ENCODE data around the gene MYDGF. TPM values are rescaled to one million over a fixed set of nuclear protein-coding genes. Genes with fewer than 3 reads are reported as not detected.

MYDGF gene
- total RNA-seq, 2 donors from 2014 or later = 75.5 to 96.0 TPM

GRCh38 chr19:4653793-4654436 is 16.2 kb downstream of the MYDGF start:
- no peak for DNase-seq
- ATAC-seq = no peak
- intact Hi-C loops (cut with DNase I, micrococcal nuclease) = no loop called here

DNA sequence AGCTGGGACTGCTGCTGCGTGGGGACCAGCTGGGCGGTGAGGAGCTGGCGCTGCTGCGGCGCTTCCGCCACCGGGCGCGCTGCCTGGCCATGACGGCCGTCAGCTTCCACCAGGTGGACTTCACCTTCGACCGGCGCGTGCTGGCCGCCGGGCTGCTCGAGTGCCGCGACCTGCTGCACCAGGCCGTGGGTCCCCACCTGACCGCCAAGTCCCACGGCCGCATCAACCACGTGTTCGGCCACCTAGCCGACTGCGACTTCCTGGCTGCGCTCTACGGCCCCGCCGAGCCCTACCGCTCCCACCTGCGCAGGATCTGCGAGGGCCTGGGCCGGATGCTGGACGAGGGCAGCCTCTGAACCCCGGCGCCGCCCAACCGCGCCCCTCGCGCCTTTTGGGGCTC is 18.1 kb downstream of the MYDGF start:
- intact Hi-C loops (cut with DNase I, micrococcal nuclease) = no loop called here
- ATAC-seq = no peak

GRCh38 chr19:4650159-4650558 is 20.0 kb downstream of the MYDGF start:
- intact Hi-C loops (cut with DNase I, micrococcal nuclease) = no loop called here
- DNase-seq = no peak
- ATAC-seq = no peak

More for the DNA sequence above, 18.1 kb downstream of the MYDGF start:
- DNase-seq = no peak

DNA sequence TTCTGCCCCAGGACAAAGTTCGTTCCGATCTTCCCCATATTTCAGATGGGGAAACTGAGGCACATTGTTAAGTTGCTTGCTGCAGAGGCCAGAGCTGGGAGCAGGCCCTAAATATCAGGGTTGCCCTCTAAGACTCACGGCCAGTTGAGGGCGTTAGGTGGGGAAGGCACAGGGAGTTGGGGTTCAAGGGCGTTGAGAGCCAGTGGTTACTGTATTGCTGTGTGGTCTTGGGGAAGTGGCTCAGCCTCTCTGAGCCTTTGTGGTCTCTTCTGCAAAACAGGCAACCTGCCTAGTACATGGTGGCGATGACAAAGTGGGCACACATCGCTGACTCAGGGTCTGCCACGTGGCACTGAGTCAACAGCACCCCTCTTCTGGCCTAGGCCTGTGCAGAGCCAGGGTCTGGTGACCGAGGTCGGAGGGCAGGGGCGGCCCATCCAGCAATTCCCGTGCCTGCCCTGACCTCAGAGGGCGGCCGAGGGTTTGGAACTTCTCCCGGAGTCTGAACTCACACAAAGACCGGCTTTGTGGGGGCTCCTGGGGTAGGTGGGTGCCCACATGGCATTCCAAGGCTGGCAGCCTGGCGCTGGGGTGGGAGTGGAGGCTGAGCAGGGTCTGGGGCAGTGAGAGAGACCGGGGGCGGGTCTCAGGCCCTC is 20.6 kb downstream of the MYDGF start:
- no peak for ATAC-seq
- intact Hi-C loops (cut with DNase I, micrococcal nuclease) = no loop called here
- DNase-seq = no peak

- peak in 1 of 2 donors; percentile 46 for DNase-seq
- intact Hi-C loops (cut with DNase I, micrococcal nuclease) = no loop called here
Measured at GRCh38 chr19:4647676-4648644, 22.2 kb downstream of the MYDGF start.

GRCh38 chr19:4645718-4646117 is 24.4 kb downstream of the MYDGF start:
- ATAC-seq (no peak), DNase-seq (no peak)
- intact Hi-C loops (cut with DNase I, micrococcal nuclease) = no loop called here

More at GRCh38 chr19:4647676-4648644, 22.2 kb downstream of the MYDGF start:
- no peak for ATAC-seq

DNA sequence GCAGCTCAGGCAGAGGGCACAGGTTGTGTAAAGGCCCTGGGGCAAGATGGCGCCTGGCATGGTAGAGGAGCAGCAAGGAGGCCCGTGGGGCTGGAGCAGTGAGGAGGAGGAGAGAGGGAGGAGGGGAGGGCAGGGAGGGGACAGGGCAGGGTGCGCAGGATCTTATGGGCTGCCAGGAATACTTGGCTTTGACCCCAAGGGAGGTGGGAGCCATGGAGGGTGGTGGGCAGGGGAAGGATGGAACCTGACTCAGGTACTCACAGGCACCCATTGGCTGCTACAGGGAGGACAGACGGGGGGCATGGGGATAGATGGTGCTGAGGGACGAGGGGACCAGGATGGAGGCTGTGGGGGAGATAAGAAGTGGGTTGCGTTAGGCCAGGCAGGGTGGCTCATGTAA is 27.5 kb downstream of the MYDGF start:
- no peak for ATAC-seq
- no peak for DNase-seq
- intact Hi-C loops (cut with DNase I, micrococcal nuclease) = no loop called here

- intact Hi-C loops (cut with DNase I, micrococcal nuclease) = no loop called here
- DNase-seq = no peak
- ATAC-seq = no peak
Measured at GRCh38 chr19:4641132-4641531, 29.0 kb downstream of the MYDGF start.

DNA sequence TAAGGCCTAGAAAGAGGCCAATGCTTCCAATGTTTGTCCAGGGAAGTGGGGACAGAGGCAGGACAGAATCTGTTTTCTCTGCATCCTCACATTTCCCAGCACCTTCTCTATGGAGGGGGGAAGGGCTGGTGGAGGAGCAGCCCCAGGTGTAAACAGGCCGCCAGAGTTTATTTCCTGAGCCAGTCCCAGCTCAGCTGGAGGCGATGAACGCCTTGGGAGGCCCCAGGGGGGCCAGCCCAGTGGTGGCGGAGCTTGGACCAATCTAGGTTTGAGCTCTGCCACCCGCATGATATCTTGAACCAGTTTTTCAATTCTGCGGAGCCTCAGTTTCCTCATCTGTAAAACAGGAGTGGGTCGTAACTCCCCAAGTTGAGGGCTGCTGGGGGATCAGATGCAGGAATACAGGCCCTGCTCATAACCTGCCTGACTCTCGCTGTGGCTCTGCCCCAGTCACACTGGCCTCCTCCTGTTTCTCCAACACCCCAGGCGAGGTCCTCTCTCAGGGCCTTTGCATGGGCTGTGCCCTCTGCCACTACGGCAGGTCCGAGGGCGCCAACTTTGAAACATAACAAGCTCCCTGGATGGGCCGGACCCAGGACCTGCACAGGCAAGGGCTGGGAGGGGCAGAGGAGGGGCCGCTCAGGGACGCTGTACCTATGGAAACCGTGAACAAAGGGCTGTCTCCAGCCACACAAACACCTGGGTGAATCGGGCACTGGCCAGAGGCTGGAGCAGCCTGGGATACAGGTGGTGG is 29.7 kb downstream of the MYDGF start:
- intact Hi-C loops (cut with DNase I, micrococcal nuclease) = no loop called here
- ATAC-seq = peak; percentile 50

GRCh38 chr19:4639531-4640246 is 30.5 kb downstream of the MYDGF start:
- intact Hi-C loops (cut with DNase I, micrococcal nuclease) = loop anchor here (10.0 kb wide), 1 partner anchor 65 kb away; no protein-coding TSS in a partner anchor
- DNase-seq (peak; percentile 49 to 54), ATAC-seq (peak; percentile 19)

More for the DNA sequence above, 29.7 kb downstream of the MYDGF start:
- DNase-seq = peak; percentile 56 to 65

DNA sequence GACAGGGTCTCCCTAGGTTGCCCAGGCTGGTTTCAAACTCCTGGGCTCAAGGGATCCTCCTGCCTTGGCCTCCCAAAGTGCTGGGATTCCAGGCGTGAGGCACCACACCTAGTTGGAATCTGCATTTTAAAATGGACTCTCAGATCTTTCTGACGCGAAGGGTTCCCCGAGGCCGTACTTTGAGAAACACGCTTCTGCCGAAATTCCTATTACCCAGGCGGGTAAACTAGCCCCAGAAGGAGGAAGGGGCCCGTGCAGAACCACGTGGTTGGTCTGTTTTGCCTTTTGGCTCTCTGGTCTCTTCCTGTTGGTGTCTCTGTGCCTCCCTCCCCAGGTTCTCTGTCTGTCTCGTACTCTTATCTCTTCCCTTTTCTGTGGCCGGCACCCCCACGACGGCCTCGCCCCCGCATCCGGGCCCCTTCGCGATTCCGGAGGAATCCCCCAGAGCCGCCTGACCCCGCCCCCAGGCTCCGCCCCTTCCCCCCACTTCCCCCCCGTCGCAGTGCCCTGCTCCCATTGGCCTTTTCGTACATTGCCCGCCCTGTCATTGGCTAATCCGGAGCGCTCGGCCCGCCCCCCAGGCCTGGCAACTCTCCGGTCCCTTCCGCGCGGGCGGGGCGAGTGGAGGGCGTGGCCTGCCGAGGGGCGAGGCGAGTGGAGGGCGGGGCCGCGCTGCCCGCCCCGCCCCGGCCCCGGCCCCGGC is 31.2 kb downstream of the MYDGF start, which contains the start of gene TNFAIP8L1:
Gene TNFAIP8L1 (plus strand): TSS at position 689 of the 703 bp plus-strand sequence. CDS start 12,354 bp downstream, outside the sequence.
- DNase-seq = peak; percentile 97 to 99
- intact Hi-C loops (cut with DNase I, micrococcal nuclease) = loop anchor here (10.0 kb wide), 1 partner anchor 64 kb away; no protein-coding TSS in a partner anchor
- peak; percentile 94 for ATAC-seq

- intact Hi-C loops (cut with DNase I, micrococcal nuclease) = loop anchor here (10.0 kb wide), 1 partner anchor 64 kb away; no protein-coding TSS in a partner anchor
- DNase-seq = no peak
- ATAC-seq = no peak
Measured at GRCh38 chr19:4638317-4638716, 31.8 kb downstream of the MYDGF start.

DNA sequence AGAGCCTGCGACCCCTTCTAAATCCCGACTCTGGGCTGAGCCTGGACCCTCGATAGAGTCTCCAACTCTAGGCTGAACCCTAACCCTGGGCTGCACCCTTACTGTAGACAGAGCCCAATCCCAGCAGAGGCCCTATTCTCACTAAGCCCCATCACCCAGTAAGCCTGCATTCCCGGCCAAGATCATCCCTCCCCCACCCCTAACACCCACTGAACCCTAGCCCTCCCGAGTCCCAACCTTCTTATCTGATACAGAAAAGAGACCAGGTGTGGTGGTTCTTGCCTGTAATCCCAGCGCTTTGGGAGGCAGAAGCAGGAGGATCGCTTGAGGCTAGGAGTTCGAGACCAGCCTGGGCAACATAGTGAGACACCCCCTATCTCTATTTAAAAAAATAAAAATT is 33.4 kb downstream of the MYDGF start:
- intact Hi-C loops (cut with DNase I, micrococcal nuclease) = loop anchor here (10.0 kb wide), 1 partner anchor 62 kb away; no protein-coding TSS in a partner anchor
- ATAC-seq = no peak
- no peak for DNase-seq

DNA sequence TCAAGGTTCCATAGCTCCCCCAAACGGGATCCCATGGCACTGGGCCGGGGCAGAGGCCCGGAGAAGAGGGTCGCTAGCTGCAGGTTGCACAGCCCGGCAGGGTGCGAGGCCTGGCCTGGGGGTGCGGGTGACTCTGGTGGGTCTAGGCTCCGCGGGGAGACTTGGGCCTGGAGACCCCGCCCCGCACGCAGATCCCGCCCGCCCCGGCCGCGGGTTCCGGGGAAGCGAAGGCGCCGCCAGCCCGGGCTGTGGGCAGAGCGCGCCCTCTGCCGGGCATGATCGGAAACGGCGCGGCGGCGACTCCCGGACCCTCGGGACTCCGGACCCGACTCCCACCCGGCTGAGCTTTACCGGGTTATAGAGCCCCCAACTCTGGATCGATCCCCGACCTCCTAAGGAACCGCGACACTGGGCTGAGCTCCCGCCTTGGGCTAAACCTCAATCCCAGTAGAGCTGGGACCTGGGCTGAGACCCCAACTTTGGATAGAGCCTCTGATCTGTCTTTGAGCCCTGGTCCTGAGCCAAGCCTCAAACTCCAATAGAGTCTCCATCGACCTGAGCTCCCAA is 33.9 kb downstream of the MYDGF start:
- DNase-seq = peak in 1 of 2 donors; percentile 73
- intact Hi-C loops (cut with DNase I, micrococcal nuclease) = loop anchor here (10.0 kb wide), 1 partner anchor 61 kb away; no protein-coding TSS in a partner anchor
- no peak for ATAC-seq

- ATAC-seq (no peak), DNase-seq (no peak)
- intact Hi-C loops (cut with DNase I, micrococcal nuclease) = loop anchor here (10.0 kb wide), 1 partner anchor 61 kb away; no protein-coding TSS in a partner anchor
Measured at GRCh38 chr19:4635754-4636116, 34.4 kb downstream of the MYDGF start.

DNA sequence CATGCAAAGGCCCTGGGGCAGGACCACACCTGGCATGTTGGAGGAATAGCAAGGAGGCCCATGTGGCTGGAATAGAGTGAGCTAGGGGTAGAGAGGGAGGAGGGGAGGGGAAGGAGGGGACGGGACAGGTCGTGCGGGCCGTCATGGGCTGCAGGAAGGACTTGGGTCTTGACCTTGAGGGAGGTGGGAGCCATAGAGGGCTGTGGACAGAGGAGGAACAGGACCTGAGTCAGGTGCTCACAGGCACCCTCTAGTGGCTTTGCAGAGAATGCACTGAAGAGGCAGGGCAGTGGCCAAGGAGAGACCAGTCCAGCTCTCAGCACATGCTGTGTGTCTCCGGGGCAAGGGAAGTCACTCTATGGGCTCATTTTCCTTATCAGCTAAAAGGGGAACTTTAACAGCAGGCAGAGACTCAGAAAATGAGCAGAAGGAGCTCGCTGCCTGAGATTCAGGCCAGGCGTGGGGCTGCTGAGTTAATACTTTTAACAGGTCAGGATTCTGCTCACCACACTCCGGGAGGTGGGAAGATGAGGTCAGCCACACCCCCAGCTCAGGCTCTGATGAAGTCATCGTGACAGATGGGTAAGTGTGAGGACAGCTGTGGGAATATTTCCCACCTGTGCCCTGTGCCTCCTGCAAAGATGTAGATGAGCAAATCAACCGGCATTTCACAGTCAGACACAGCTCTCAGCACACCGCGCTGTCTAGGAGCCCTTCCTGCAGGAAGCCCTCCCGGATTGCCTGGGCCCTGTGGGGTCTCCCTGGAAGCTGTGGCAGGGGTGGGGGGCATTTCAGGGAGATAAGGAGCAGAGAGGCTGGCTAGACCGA is 36.8 kb downstream of the MYDGF start:
- peak; percentile 77 for ATAC-seq
- peak; percentile 55 to 57 for DNase-seq
- intact Hi-C loops (cut with DNase I, micrococcal nuclease) = loop anchor here (10.0 kb wide), 1 partner anchor 59 kb away; no protein-coding TSS in a partner anchor

All from left colon (tissue), 2 donors.